Testis (tissue), 2 donors: ENCODE measurements around the gene NR2F6.

ENCODE experiments used
- POLR2A ChIP-seq: fragments of 450-650 bp; IDR thresholded peaks from one replicate; pipeline ENCODE4 v1.6.1; 2017; ENCODE audit warnings: antibody characterized with exemption, mild to moderate bottlenecking, moderate library complexity
- TF ChIP-seq, protein P1 (sequence below), 3 experiments: fragments of 450-650 bp in 2 of 3; fragments of 200-600 bp in 1 of 3; sonication (generic) in 1 of 3; IDR thresholded peaks; one replicate each; pipeline ENCODE4 v1.5.1; 2016 to 2019; ENCODE audit warnings: antibody characterized with exemption in 3 of 3, mild to moderate bottlenecking in 2 of 3, moderate library complexity in 1 of 3

DNA sequence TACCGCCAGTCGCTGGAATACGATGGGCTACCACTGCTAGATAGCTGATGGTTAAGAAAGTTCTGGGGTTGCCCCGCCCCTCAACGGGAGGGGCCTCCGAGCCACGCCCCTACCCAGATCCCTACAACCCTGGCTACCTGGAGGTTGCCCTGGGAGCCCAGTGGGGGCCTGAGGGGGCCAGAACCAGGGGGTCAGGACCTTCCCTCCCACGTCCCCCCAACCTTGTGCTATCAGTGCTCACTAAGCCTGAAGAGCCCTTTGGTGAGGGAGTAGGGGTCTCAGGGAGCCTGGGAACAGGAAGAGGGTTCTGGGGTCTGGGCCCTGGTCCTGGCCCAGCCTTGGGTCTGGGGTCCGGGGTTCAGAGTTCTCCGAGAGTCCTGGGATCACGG lies 10.8 kb downstream of the NR2F6 start:
- TF ChIP-seq, protein P1, sequence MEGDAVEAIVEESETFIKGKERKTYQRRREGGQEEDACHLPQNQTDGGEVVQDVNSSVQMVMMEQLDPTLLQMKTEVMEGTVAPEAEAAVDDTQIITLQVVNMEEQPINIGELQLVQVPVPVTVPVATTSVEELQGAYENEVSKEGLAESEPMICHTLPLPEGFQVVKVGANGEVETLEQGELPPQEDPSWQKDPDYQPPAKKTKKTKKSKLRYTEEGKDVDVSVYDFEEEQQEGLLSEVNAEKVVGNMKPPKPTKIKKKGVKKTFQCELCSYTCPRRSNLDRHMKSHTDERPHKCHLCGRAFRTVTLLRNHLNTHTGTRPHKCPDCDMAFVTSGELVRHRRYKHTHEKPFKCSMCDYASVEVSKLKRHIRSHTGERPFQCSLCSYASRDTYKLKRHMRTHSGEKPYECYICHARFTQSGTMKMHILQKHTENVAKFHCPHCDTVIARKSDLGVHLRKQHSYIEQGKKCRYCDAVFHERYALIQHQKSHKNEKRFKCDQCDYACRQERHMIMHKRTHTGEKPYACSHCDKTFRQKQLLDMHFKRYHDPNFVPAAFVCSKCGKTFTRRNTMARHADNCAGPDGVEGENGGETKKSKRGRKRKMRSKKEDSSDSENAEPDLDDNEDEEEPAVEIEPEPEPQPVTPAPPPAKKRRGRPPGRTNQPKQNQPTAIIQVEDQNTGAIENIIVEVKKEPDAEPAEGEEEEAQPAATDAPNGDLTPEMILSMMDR (IDR thresholded peaks at IDR 0.05), result no peak
- no peak for TF ChIP-seq POLR2A
